ENCODE data around the gene SFT2D3. TPM values are rescaled to one million over a fixed set of nuclear protein-coding genes. Genes with fewer than 3 reads are reported as not detected.

Gene SFT2D3
- polyA plus RNA-seq, 1 donor from 2014 or later, result not detected

GRCh38 chr2:127672341-127673224 lies 28.7 kb upstream of the SFT2D3 start:
- Mint-ChIP-seq H3K27me3 (peaks cover 39% of the 10 kb centered on the region), H3K4me1 (peaks cover 6 to 9% (median 9%) of the 10 kb centered on the region in 3 donors), H3K9me3 (peaks cover 0 to 3% (median 2%) of the 10 kb centered on the region in 3 donors), H3K36me3 (no peaks in the 10 kb centered on the region), H3K4me3 (peak overlapping the region in 1 of 4 donors; percentile 0), H3K27ac (no peak overlapping the region)

GRCh38 chr2:127673291-127674069 lies 27.8 kb upstream of the SFT2D3 start:
- Mint-ChIP-seq H3K27me3 (peaks cover 46% of the 10 kb centered on the region), H3K27ac (no peak overlapping the region), H3K9me3 (peaks cover 0 to 3% (median 2%) of the 10 kb centered on the region in 3 donors), H3K4me3 (peak overlapping the region in 2 of 4 donors; percentile 42 to 78), H3K4me1 (peaks cover 6 to 9% (median 9%) of the 10 kb centered on the region in 3 donors), H3K36me3 (no peaks in the 10 kb centered on the region)

- H3K4me1 Mint-ChIP-seq, result peaks cover 6 to 9% (median 9%) of the 10 kb centered on the region in 3 donors
- no peaks in the 10 kb centered on the region for H3K36me3 Mint-ChIP-seq
- peaks cover 45% of the 10 kb centered on the region for H3K27me3 Mint-ChIP-seq
- H3K9me3 Mint-ChIP-seq, result peaks cover 0 to 3% (median 2%) of the 10 kb centered on the region in 3 donors
- H3K27ac Mint-ChIP-seq, result no peak overlapping the region
- peak overlapping the region; percentile 18 to 87 (median 78) for H3K4me3 Mint-ChIP-seq
These were observed 26.8 kb upstream of the SFT2D3 start for GRCh38 chr2:127674241-127675209.

GRCh38 chr2:127675331-127676261 lies 25.7 kb upstream of the SFT2D3 start, which contains the start of gene LIMS2:
LIMS2 (minus strand) TSS chr2:127675530; CDS start chr2:127675024, 506 bp downstream.
- H3K27ac Mint-ChIP-seq, result no peak within 1 kb of the TSS
- H3K36me3 Mint-ChIP-seq, result no peaks in the 10 kb centered on the region
- peaks cover 44% of the 10 kb centered on the region for H3K27me3 Mint-ChIP-seq
- no peaks in the 10 kb centered on the region for H3K9me3 Mint-ChIP-seq
- peak within 1 kb of the TSS; percentile 54 to 91 (median 80) for H3K4me3 Mint-ChIP-seq
- peaks cover 6 to 9% (median 9%) of the 10 kb centered on the region in 3 donors for H3K4me1 Mint-ChIP-seq

GRCh38 chr2:127676906-127677305 lies 24.4 kb upstream of the SFT2D3 start:
- Mint-ChIP-seq H3K36me3 (no peaks in the 10 kb centered on the region), H3K9me3 (no peaks in the 10 kb centered on the region), H3K4me3 (no peak overlapping the region), H3K27ac (no peak overlapping the region), H3K27me3 (peaks cover 48% of the 10 kb centered on the region), H3K4me1 (peaks cover 6 to 9% (median 9%) of the 10 kb centered on the region in 3 donors)

- peaks cover 40% of the 10 kb centered on the region for H3K27me3 Mint-ChIP-seq
- peaks cover 6 to 10% (median 9%) of the 10 kb centered on the region in 3 donors for H3K4me1 Mint-ChIP-seq
These were observed 22.8 kb upstream of the SFT2D3 start for GRCh38 chr2:127678531-127678930.

GRCh38 chr2:127678991-127679390 lies 22.3 kb upstream of the SFT2D3 start:
- Mint-ChIP-seq H3K4me1 (peaks cover 6 to 10% (median 9%) of the 10 kb centered on the region in 3 donors), H3K27me3 (peaks cover 37% of the 10 kb centered on the region), H3K4me3 (no peak overlapping the region), H3K9me3 (no peaks in the 10 kb centered on the region), H3K27ac (no peak overlapping the region), H3K36me3 (no peaks in the 10 kb centered on the region)

More at GRCh38 chr2:127678531-127678930, 22.8 kb upstream of the SFT2D3 start:
- Mint-ChIP-seq H3K36me3 (no peaks in the 10 kb centered on the region), H3K4me3 (no peak overlapping the region), H3K27ac (peak overlapping the region in 1 of 3 donors; percentile 47), H3K9me3 (no peaks in the 10 kb centered on the region)

- Mint-ChIP-seq H3K27ac (no peak overlapping the region), H3K27me3 (peaks cover 30% of the 10 kb centered on the region), H3K36me3 (no peaks in the 10 kb centered on the region), H3K4me3 (no peak overlapping the region), H3K9me3 (no peaks in the 10 kb centered on the region), H3K4me1 (peaks cover 6 to 8% (median 6%) of the 10 kb centered on the region in 3 donors)
These were observed 21.5 kb upstream of the SFT2D3 start for GRCh38 chr2:127679680-127680361.

- Mint-ChIP-seq H3K4me1 (peaks cover 3 to 6% (median 4%) of the 10 kb centered on the region in 3 donors), H3K9me3 (no peaks in the 10 kb centered on the region), H3K36me3 (no peaks in the 10 kb centered on the region), H3K27me3 (peaks cover 27% of the 10 kb centered on the region), H3K4me3 (no peak overlapping the region), H3K27ac (no peak overlapping the region)
These were observed 20.5 kb upstream of the SFT2D3 start for GRCh38 chr2:127680706-127681287.

GRCh38 chr2:127681288-127681804 lies 20.0 kb upstream of the SFT2D3 start:
- H3K4me3 Mint-ChIP-seq, result no peak overlapping the region
- peaks cover 23% of the 10 kb centered on the region for H3K27me3 Mint-ChIP-seq
- no peaks in the 10 kb centered on the region for H3K36me3 Mint-ChIP-seq
- no peak overlapping the region for H3K27ac Mint-ChIP-seq
- peaks cover 0 to 2% (median 0%) of the 10 kb centered on the region in 3 donors for H3K4me1 Mint-ChIP-seq
- H3K9me3 Mint-ChIP-seq, result no peaks in the 10 kb centered on the region

GRCh38 chr2:127681976-127682857 lies 19.1 kb upstream of the SFT2D3 start:
- H3K9me3 Mint-ChIP-seq, result no peaks in the 10 kb centered on the region
- peaks cover 20% of the 10 kb centered on the region for H3K27me3 Mint-ChIP-seq
- no peaks in the 10 kb centered on the region for H3K36me3 Mint-ChIP-seq
- peaks cover 0 to 2% (median 0%) of the 10 kb centered on the region in 3 donors for H3K4me1 Mint-ChIP-seq
- no peak overlapping the region for H3K27ac Mint-ChIP-seq
- H3K4me3 Mint-ChIP-seq, result no peak overlapping the region
